Astrocyte (in vitro differentiated cells and primary cell): ENCODE data around the gene GTF3C1.

Experiments
- CTCF ChIP-seq: IDR thresholded peaks from 2 replicates; pipeline ENCODE4 v1.5.1; 2011; ENCODE audit warnings: low read depth, mild to moderate bottlenecking, inconsistent platforms, low read length, moderate library complexity; ENCODE audit not compliant: insufficient read depth
- EZH2 ChIP-seq: IDR thresholded peaks from 2 replicates; pipeline ENCODE4 v1.6.1; 2012; ENCODE audit warnings: mild to moderate bottlenecking, low read length, inconsistent platforms; ENCODE audit not compliant: insufficient read depth

- no peak for TF ChIP-seq CTCF
- no peak for TF ChIP-seq EZH2
Observed at GRCh38 chr16:27458258-27458657, 91.5 kb downstream of the GTF3C1 start.
